ENCODE measurements around the gene OR1M1. TPM values are rescaled to one million over a fixed set of nuclear protein-coding genes. Genes with fewer than 3 reads are reported as not detected.
"Not testable (repeated sequence)": the region's sequence is repeated elsewhere in the genome, so short reads cannot be mapped to it uniquely, and the experiment has no call there.

OR1M1 gene
- total RNA-seq, 1 donor from 2014 or later, result not detected

- Histone ChIP-seq H3K4me3 (ENCODE audit: low read depth, low read length) (no peak overlapping the region), H3K36me3 (ENCODE audit: control insufficient read depth, insufficient read depth, low read length) (no peaks in the 10 kb centered on the region), H3K27me3 (ENCODE audit: control insufficient read depth, insufficient read depth, low read length) (no peaks in the 10 kb centered on the region)
- FAIRE-seq, result no peak
- DNase-seq (ENCODE audit: low read depth), result no peak
- TF ChIP-seq CTCF (IDR thresholded peaks at IDR 0.05; ENCODE audit: insufficient read depth, low read length, severe bottlenecking), result no peak
Measured at GRCh38 chr19:9043524-9043923, 43.3 kb upstream of the OR1M1 start.

GRCh38 chr19:9044449-9044848 lies 42.4 kb upstream of the OR1M1 start:
- TF ChIP-seq CTCF (IDR thresholded peaks at IDR 0.05; ENCODE audit: insufficient read depth, low read length, severe bottlenecking), result no peak
- FAIRE-seq (no peak), DNase-seq (ENCODE audit: low read depth) (no peak)
- no peaks in the 10 kb centered on the region for H3K36me3 ChIP-seq (ENCODE audit: control insufficient read depth, insufficient read depth, low read length)
- H3K4me3 ChIP-seq (ENCODE audit: low read depth, low read length), result no peak overlapping the region
- no peaks in the 10 kb centered on the region for H3K27me3 ChIP-seq (ENCODE audit: control insufficient read depth, insufficient read depth, low read length)

- Histone ChIP-seq H3K36me3 (ENCODE audit: control insufficient read depth, insufficient read depth, low read length) (no peaks in the 10 kb centered on the region), H3K4me3 (ENCODE audit: low read depth, low read length) (no peak overlapping the region), H3K27me3 (ENCODE audit: control insufficient read depth, insufficient read depth, low read length) (no peaks in the 10 kb centered on the region)
- TF ChIP-seq CTCF (IDR thresholded peaks at IDR 0.05; ENCODE audit: insufficient read depth, low read length, severe bottlenecking), result no peak
- no peak for DNase-seq (ENCODE audit: low read depth)
- FAIRE-seq, result no peak
Measured at GRCh38 chr19:9046694-9047093, 40.2 kb upstream of the OR1M1 start.

GRCh38 chr19:9052894-9053293 lies 34.0 kb upstream of the OR1M1 start:
- H3K36me3 ChIP-seq (ENCODE audit: control insufficient read depth, insufficient read depth, low read length), result no peaks in the 10 kb centered on the region
- H3K4me3 ChIP-seq (ENCODE audit: low read depth, low read length), result no peak overlapping the region
- TF ChIP-seq CTCF (IDR thresholded peaks at IDR 0.05; ENCODE audit: insufficient read depth, low read length, severe bottlenecking), result no peak
- FAIRE-seq, result no peak
- DNase-seq (ENCODE audit: low read depth), result no peak
- no peaks in the 10 kb centered on the region for H3K27me3 ChIP-seq (ENCODE audit: control insufficient read depth, insufficient read depth, low read length)

GRCh38 chr19:9053674-9054073 lies 33.2 kb upstream of the OR1M1 start:
- not testable (repeated sequence) for FAIRE-seq; H3K4me3 ChIP-seq (ENCODE audit: low read depth, low read length); H3K36me3 ChIP-seq (ENCODE audit: control insufficient read depth, insufficient read depth, low read length); DNase-seq (ENCODE audit: low read depth); H3K27me3 ChIP-seq (ENCODE audit: control insufficient read depth, insufficient read depth, low read length)

- no peak for FAIRE-seq
- no peak for TF ChIP-seq CTCF (IDR thresholded peaks at IDR 0.05; ENCODE audit: insufficient read depth, low read length, severe bottlenecking)
- H3K4me3 ChIP-seq (ENCODE audit: low read depth, low read length), result no peak overlapping the region
Measured at GRCh38 chr19:9054207-9054606, 32.7 kb upstream of the OR1M1 start.

More at GRCh38 chr19:9054207-9054606, 32.7 kb upstream of the OR1M1 start:
- Histone ChIP-seq H3K36me3 (ENCODE audit: control insufficient read depth, insufficient read depth, low read length) (no peaks in the 10 kb centered on the region), H3K27me3 (ENCODE audit: control insufficient read depth, insufficient read depth, low read length) (no peaks in the 10 kb centered on the region)
- DNase-seq (ENCODE audit: low read depth), result no peak
